ENCODE data around the gene POU5F2.

POU5F2 gene

DNA sequence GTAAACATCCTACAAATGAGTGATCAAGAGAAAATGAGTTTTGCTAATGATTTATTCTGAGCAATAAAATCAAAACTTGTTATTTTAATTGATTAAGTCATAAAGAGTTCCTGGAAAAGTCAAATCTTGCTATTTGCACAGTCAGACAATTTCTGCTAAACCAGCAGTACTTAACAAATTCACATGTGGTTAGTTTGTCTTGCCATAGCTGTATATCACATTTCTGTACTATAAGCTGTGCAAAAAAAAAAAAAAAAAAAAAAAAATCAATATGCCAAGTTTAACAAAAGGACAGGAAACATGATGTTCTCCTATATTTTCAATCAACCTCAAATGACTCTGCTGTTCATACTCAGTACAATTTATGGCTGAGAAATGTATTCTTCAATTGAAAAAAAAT is 24.9 kb downstream of the POU5F2 start:
- H3K4me3 ChIP-seq (ENCODE audit: low read depth in 1 of 2, low read length in 2 of 2), result no peak overlapping the region
- peaks cover 3% of the 10 kb centered on the region in 2 donors for H3K4me1 ChIP-seq (ENCODE audit: control insufficient read depth in 1 of 2, insufficient read depth in 2 of 2, low read length in 2 of 2)
- no peaks in the 10 kb centered on the region for H3K9me3 ChIP-seq (ENCODE audit: control insufficient read depth in 1 of 2, low read length in 2 of 2)
- H3K36me3 ChIP-seq (ENCODE audit: control insufficient read depth in 1 of 2, insufficient read depth in 2 of 2, low read length in 2 of 2), result no peaks in the 10 kb centered on the region
- H3K27ac ChIP-seq (ENCODE audit: low read length), result no peak overlapping the region
- H3K27me3 ChIP-seq (ENCODE audit: low read depth, low read length), result no peaks in the 10 kb centered on the region

DNA sequence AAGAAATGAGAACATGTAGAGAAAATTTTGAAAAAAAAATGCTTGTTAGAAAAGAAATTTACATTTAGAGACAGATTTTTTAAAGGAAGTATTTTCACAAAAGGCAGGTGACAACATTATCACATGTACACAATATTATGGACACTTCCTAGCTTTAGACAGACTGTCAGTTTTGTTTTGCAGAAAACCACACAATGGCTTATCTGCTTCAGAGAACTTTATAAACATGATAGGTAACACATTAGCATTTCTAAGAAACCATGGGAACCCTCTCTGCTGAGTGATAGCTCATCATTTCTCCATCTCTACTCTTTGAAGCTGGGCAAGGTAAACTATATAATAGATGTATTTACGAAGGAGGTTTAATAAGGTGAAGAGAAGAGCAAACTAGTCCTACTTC is 25.6 kb downstream of the POU5F2 start:
- Histone ChIP-seq H3K27me3 (ENCODE audit: low read depth, low read length) (no peaks in the 10 kb centered on the region), H3K9me3 (ENCODE audit: control insufficient read depth in 1 of 2, low read length in 2 of 2) (no peaks in the 10 kb centered on the region), H3K4me1 (ENCODE audit: control insufficient read depth in 1 of 2, insufficient read depth in 2 of 2, low read length in 2 of 2) (peaks cover 3% of the 10 kb centered on the region in 2 donors), H3K4me3 (ENCODE audit: low read depth in 1 of 2, low read length in 2 of 2) (no peak overlapping the region), H3K27ac (ENCODE audit: low read length) (no peak overlapping the region), H3K36me3 (ENCODE audit: control insufficient read depth in 1 of 2, insufficient read depth in 2 of 2, low read length in 2 of 2) (no peaks in the 10 kb centered on the region)

DNA sequence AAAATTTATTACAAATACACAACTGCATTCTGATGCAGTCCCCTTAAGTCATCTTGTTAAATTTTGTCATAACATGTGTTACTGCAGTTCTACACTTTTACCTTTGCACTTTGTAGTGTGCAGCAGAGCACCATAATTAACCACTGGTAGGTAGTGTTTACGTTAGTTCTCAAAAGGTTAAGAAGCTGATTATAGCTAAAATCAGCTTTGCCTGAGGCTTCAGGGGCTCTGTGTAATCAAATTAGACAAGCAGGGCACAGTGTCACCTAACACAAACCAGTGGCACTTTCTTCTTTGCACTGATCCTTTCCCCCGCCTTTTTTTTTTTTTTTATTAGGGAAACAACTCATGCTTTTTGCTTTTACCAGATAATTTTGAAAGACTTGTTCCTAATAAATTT is 26.1 kb downstream of the POU5F2 start:
- peaks cover 3% of the 10 kb centered on the region in 2 donors for H3K4me1 ChIP-seq (ENCODE audit: control insufficient read depth in 1 of 2, insufficient read depth in 2 of 2, low read length in 2 of 2)
- no peaks in the 10 kb centered on the region for H3K36me3 ChIP-seq (ENCODE audit: control insufficient read depth in 1 of 2, insufficient read depth in 2 of 2, low read length in 2 of 2)
- H3K27ac ChIP-seq (ENCODE audit: low read length), result no peak overlapping the region
- no peak overlapping the region for H3K4me3 ChIP-seq (ENCODE audit: low read depth in 1 of 2, low read length in 2 of 2)
- H3K9me3 ChIP-seq (ENCODE audit: control insufficient read depth in 1 of 2, low read length in 2 of 2), result no peaks in the 10 kb centered on the region
- no peaks in the 10 kb centered on the region for H3K27me3 ChIP-seq (ENCODE audit: low read depth, low read length)

DNA sequence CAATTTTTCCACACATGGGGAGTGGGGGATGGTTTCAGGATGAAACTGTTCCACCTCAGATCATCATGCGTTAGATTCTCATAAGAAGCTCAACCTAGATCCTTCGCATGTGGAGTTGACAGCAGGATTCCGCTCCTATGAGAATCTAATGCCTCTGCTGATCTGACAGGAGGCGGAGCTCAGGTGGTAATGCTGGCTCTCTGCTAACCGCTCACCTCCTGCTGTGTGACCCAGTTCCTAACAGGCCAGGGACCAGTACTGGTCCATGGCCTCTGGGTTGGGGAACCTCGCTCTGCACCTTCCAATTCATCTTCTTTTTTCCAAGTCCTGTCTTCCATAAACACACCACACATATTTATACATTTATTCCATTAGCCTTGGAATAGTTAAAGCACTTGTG is 33.0 kb downstream of the POU5F2 start:
- H3K27me3 ChIP-seq (ENCODE audit: low read depth, low read length), result no peaks in the 10 kb centered on the region
- no peaks in the 10 kb centered on the region for H3K36me3 ChIP-seq (ENCODE audit: control insufficient read depth in 1 of 2, insufficient read depth in 2 of 2, low read length in 2 of 2)
- no peaks in the 10 kb centered on the region for H3K4me1 ChIP-seq (ENCODE audit: control insufficient read depth in 1 of 2, insufficient read depth in 2 of 2, low read length in 2 of 2)
- H3K4me3 ChIP-seq (ENCODE audit: low read depth in 1 of 2, low read length in 2 of 2), result no peak overlapping the region
- H3K27ac ChIP-seq (ENCODE audit: low read length), result no peak overlapping the region
- H3K9me3 ChIP-seq (ENCODE audit: control insufficient read depth in 1 of 2, low read length in 2 of 2), result no peaks in the 10 kb centered on the region

DNA sequence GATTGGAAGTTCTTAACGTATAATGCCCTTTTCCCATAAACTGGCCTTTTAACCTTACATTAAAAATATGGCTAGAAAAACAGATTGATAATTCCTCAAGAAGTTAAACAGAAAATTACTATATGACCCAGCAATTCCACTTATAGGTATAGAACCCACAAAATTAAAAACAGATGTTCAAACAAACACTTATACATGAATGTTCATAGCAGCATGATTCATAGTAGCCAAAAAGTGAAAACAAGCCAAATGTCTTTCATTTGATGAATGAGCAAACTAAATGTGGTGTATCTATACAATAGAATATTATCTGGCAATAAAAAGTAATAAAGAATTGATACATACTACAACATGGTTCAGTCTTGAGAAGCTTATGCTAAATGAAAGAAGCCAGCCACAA is 35.5 kb downstream of the POU5F2 start:
- Histone ChIP-seq H3K27me3 (ENCODE audit: low read depth, low read length) (no peaks in the 10 kb centered on the region), H3K9me3 (ENCODE audit: control insufficient read depth in 1 of 2, low read length in 2 of 2) (no peaks in the 10 kb centered on the region), H3K4me1 (ENCODE audit: control insufficient read depth in 1 of 2, insufficient read depth in 2 of 2, low read length in 2 of 2) (no peaks in the 10 kb centered on the region)

DNA sequence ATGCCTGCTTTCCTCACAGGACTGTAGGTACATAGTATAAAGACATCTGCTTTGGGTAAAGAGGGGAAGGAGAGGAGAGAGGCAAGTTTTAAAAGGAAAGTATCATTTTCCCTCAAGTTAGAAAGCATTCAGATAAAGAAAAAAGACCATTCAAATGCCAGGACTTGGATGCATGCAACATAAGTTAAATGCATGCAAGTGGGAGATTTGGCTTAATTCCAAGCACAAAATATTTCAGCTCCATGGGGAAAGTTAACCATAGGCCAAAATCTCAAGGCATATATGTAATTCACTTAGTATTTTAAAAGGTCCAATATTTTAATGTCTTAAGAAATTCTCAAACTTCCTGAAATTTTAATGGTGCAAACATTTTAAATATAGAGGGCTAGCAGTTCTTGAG is 36.4 kb downstream of the POU5F2 start:
- Histone ChIP-seq H3K9me3 (ENCODE audit: control insufficient read depth in 1 of 2, low read length in 2 of 2) (no peaks in the 10 kb centered on the region), H3K27me3 (ENCODE audit: low read depth, low read length) (no peaks in the 10 kb centered on the region), H3K4me1 (ENCODE audit: control insufficient read depth in 1 of 2, insufficient read depth in 2 of 2, low read length in 2 of 2) (no peaks in the 10 kb centered on the region), H3K36me3 (ENCODE audit: control insufficient read depth in 1 of 2, insufficient read depth in 2 of 2, low read length in 2 of 2) (no peaks in the 10 kb centered on the region), H3K27ac (ENCODE audit: low read length) (no peak overlapping the region), H3K4me3 (ENCODE audit: low read depth in 1 of 2, low read length in 2 of 2) (no peak overlapping the region)

More for the DNA sequence above, 35.5 kb downstream of the POU5F2 start:
- H3K27ac ChIP-seq (ENCODE audit: low read length), result no peak overlapping the region
- H3K4me3 ChIP-seq (ENCODE audit: low read depth in 1 of 2, low read length in 2 of 2), result no peak overlapping the region
- no peaks in the 10 kb centered on the region for H3K36me3 ChIP-seq (ENCODE audit: control insufficient read depth in 1 of 2, insufficient read depth in 2 of 2, low read length in 2 of 2)

DNA sequence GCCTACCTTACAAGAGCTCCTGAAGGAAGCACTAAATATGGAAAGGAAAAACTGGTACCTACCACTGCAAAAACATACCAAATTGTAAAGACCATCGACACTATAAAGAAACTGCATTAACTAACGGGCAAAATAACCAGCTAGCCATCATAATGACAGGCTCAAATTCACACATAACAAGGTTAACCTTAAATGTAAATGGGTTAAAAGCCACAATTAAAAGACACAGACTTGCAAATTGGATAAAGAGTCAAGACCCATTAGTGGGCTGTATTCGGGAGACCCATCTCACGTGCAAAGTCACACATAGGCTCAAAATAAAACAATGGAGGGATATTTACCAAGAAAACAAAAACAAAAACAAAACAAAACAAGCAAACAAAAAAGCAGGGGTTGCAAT is 49.4 kb downstream of the POU5F2 start:
- Histone ChIP-seq H3K9me3 (ENCODE audit: control insufficient read depth in 1 of 2, low read length in 2 of 2) (peaks cover 0 to 2% of the 10 kb centered on the region in 2 donors), H3K4me1 (ENCODE audit: control insufficient read depth in 1 of 2, insufficient read depth in 2 of 2, low read length in 2 of 2) (no peaks in the 10 kb centered on the region), H3K27me3 (ENCODE audit: low read depth, low read length) (no peaks in the 10 kb centered on the region), H3K27ac (ENCODE audit: low read length) (no peak overlapping the region), H3K36me3 (ENCODE audit: control insufficient read depth in 1 of 2, insufficient read depth in 2 of 2, low read length in 2 of 2) (no peaks in the 10 kb centered on the region), H3K4me3 (ENCODE audit: low read depth in 1 of 2, low read length in 2 of 2) (no peak overlapping the region)
